Esophagus squamous epithelium (tissue), 5 donors: Measurements from ENCODE around the gene VAMP3. TPM values are rescaled to one million over a fixed set of nuclear protein-coding genes. Genes with fewer than 3 reads are reported as not detected.

Source experiments
- DNase-seq: peaks from one replicate; lab custom pipeline; 2025; lab: John Stamatoyannopoulos, UW
- H3K27ac ChIP-seq, 4 donors: fragments of 200-600 bp; sonication (generic); one replicate each; pipeline ENCODE4 v1.5.1; 2016 to 2019; ENCODE audit warnings: mild to moderate bottlenecking in 1 of 4
- H3K27me3 ChIP-seq, 4 donors: fragments of 200-600 bp; sonication (generic); 1 replicate in 3 of 4; 2 replicates in 1 of 4; pipeline versions ENCODE4 v1.5.1 to v1.6.0; 2017 to 2021; ENCODE audit warnings: antibody characterized with exemption in 1 of 4
- H3K36me3 ChIP-seq, 3 donors: fragments of 200-600 bp; sonication (generic); one replicate each; pipeline ENCODE4 v1.5.1; 2016 to 2019
- H3K4me1 ChIP-seq, 3 donors: fragments of 200-600 bp; sonication (generic); one replicate each; pipeline ENCODE4 v1.5.1; 2017 to 2019
- H3K4me3 ChIP-seq, 4 donors: fragments of 200-600 bp; sonication (generic); 1 replicate in 3 of 4; 2 replicates in 1 of 4; pipeline ENCODE4 v1.5.1; 2016 to 2019; ENCODE audit warnings: mild to moderate bottlenecking in 2 of 4, moderate library complexity in 1 of 4
- H3K9me3 ChIP-seq, 3 donors: fragments of 200-600 bp; sonication (generic); one replicate each; pipeline ENCODE4 v1.5.1; 2016 to 2019
- CTCF ChIP-seq, 6 experiments: fragments of 450-650 bp in 4 of 6; fragments of 200-600 bp in 2 of 6; sonication (generic) in 2 of 6; IDR thresholded peaks; one replicate each; pipeline ENCODE4 v1.5.1; 2016 to 2019; ENCODE audit warnings: antibody characterized with exemption in 6 of 6, mild to moderate bottlenecking in 4 of 6, moderate library complexity in 4 of 6
- POLR2A ChIP-seq, 4 donors: fragments of 450-650 bp; IDR thresholded peaks; one replicate each; pipeline ENCODE4 v1.6.1; 2017; ENCODE audit warnings: antibody characterized with exemption in 4 of 4, mild to moderate bottlenecking in 4 of 4, moderate library complexity in 3 of 4
- WGBS, 2 donors: methylation state at CpG; one replicate each; pipeline ENCODE4 v1.1.5; 2018; 5-methylcytosine and 5-hydroxymethylcytosine counted together
- intact Hi-C: fragments of 100-400 bp; cut with DNase I; formaldehyde crosslinking; loops from one replicate; pipeline ENCODE4 v1.15.0; 2022
- total RNA-seq, 4 donors: library from RNA; depleted of rRNA; stranded (reverse); fragments of >200 nt; gene quantifications; one replicate each; pipeline ENCODE4 v1.1.0, GENCODE V29; 2016
- donor health status: DM: yes; HTN: yes; CAD: no.

Gene VAMP3
- total RNA-seq, 4 donors from 2014 or later = 55.8 to 94.6 (median 75.4) TPM

GRCh38 chr1:7727809-7728471 lies 43.2 kb upstream of the VAMP3 start:
- Histone ChIP-seq H3K9me3 (no peaks in the 10 kb centered on the region), H3K36me3 (no peaks in the 10 kb centered on the region), H3K27me3 (no peaks in the 10 kb centered on the region), H3K4me3 (no peak overlapping the region), H3K4me1 (no peaks in the 10 kb centered on the region), H3K27ac (no peak overlapping the region)
- intact Hi-C loops = no loop called here
- no peak for TF ChIP-seq CTCF (IDR thresholded peaks at IDR 0.05)
- no peak for TF ChIP-seq POLR2A (IDR thresholded peaks at IDR 0.05)
- 85 to 90% methylated on average over 8 to 10 of the region's 14 CpGs for WGBS, 2 donors
- no peak for DNase-seq

- DNase-seq = no peak
- Histone ChIP-seq H3K9me3 (no peaks in the 10 kb centered on the region), H3K27me3 (no peaks in the 10 kb centered on the region), H3K4me1 (no peaks in the 10 kb centered on the region), H3K27ac (no peak overlapping the region), H3K4me3 (no peak overlapping the region), H3K36me3 (no peaks in the 10 kb centered on the region)
- TF ChIP-seq CTCF (IDR thresholded peaks at IDR 0.05) (no peak), POLR2A (IDR thresholded peaks at IDR 0.05) (no peak)
- WGBS, 2 donors = 93 to 96% methylated on average over 5 of the region's 5 CpGs
- intact Hi-C loops = no loop called here
These were observed 41.3 kb upstream of the VAMP3 start for GRCh38 chr1:7729761-7730160.

GRCh38 chr1:7732331-7732730 lies 38.8 kb upstream of the VAMP3 start:
- intact Hi-C loops = no loop called here
- peaks cover 0 to 5% (median 0%) of the 10 kb centered on the region in 3 donors for H3K36me3 ChIP-seq
- no peak for DNase-seq

GRCh38 chr1:7733276-7733675 lies 37.8 kb upstream of the VAMP3 start:
- TF ChIP-seq POLR2A (IDR thresholded peaks at IDR 0.05) (no peak), CTCF (IDR thresholded peaks at IDR 0.05) (no peak)
- intact Hi-C loops = no loop called here
- WGBS, 2 donors = 73 to 79% methylated on average over 2 of the region's 2 CpGs

More at GRCh38 chr1:7732331-7732730, 38.8 kb upstream of the VAMP3 start:
- TF ChIP-seq CTCF (IDR thresholded peaks at IDR 0.05) = no peak
- no peak for TF ChIP-seq POLR2A (IDR thresholded peaks at IDR 0.05)
- H3K9me3 ChIP-seq = no peaks in the 10 kb centered on the region
- no peaks in the 10 kb centered on the region for H3K4me1 ChIP-seq
- H3K27me3 ChIP-seq = no peaks in the 10 kb centered on the region
- no peak overlapping the region for H3K27ac ChIP-seq
- H3K4me3 ChIP-seq = no peak overlapping the region
- 85 to 86% methylated on average over 7 to 11 of the region's 19 CpGs for WGBS, 2 donors

GRCh38 chr1:7738044-7738443 lies 33.1 kb upstream of the VAMP3 start:
- H3K27ac ChIP-seq = no peak overlapping the region
- TF ChIP-seq CTCF (IDR thresholded peaks at IDR 0.05) (no peak), POLR2A (IDR thresholded peaks at IDR 0.05) (no peak)
- H3K36me3 ChIP-seq = peaks cover 0 to 10% (median 0%) of the 10 kb centered on the region in 3 donors
- no peaks in the 10 kb centered on the region for H3K9me3 ChIP-seq
- no peaks in the 10 kb centered on the region for H3K27me3 ChIP-seq
- no peak for DNase-seq
- WGBS, 2 donors = 92 to 95% methylated on average over 2 to 6 of the region's 6 CpGs
- H3K4me1 ChIP-seq = no peaks in the 10 kb centered on the region
- no peak overlapping the region for H3K4me3 ChIP-seq
- intact Hi-C loops = no loop called here

More at GRCh38 chr1:7733276-7733675, 37.8 kb upstream of the VAMP3 start:
- H3K9me3 ChIP-seq = no peaks in the 10 kb centered on the region
- DNase-seq = no peak
- no peaks in the 10 kb centered on the region for H3K27me3 ChIP-seq
- H3K4me3 ChIP-seq = no peak overlapping the region
- H3K36me3 ChIP-seq = peaks cover 0 to 7% (median 0%) of the 10 kb centered on the region in 3 donors
- no peak overlapping the region for H3K27ac ChIP-seq
- H3K4me1 ChIP-seq = no peaks in the 10 kb centered on the region
